HG02938 (cell line): ENCODE results near the gene P3H4.

ENCODE experiments used
- ATAC-seq: cut with Tn5 transposase; IDR thresholded peaks from one replicate; pipeline ENCODE4 v1.9.1; 2021; ENCODE audit warnings: mild to moderate bottlenecking, moderate library complexity; ENCODE audit not compliant: unreplicated experiment

P3H4 gene

DNA sequence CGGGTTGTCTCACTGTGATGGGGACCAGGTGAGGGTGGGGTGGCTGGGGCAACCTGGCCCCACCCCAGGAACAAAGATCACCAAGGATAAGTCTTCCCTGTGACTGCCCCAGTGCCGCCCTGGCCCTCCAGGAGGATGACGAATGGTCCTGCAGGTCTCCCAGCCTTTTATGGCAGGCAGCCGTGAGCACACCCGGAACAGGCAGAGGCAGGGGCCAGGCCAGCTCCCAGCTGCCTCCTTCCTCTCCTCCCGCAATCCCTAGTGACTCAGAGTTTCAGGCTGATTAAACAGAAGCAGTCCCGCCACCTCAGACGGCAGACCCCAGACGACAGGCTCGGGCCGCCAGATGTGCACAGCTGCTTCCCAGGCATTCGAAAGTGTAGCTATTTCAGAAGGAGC is 38.6 kb downstream of the P3H4 start:
- ATAC-seq = no peak

DNA sequence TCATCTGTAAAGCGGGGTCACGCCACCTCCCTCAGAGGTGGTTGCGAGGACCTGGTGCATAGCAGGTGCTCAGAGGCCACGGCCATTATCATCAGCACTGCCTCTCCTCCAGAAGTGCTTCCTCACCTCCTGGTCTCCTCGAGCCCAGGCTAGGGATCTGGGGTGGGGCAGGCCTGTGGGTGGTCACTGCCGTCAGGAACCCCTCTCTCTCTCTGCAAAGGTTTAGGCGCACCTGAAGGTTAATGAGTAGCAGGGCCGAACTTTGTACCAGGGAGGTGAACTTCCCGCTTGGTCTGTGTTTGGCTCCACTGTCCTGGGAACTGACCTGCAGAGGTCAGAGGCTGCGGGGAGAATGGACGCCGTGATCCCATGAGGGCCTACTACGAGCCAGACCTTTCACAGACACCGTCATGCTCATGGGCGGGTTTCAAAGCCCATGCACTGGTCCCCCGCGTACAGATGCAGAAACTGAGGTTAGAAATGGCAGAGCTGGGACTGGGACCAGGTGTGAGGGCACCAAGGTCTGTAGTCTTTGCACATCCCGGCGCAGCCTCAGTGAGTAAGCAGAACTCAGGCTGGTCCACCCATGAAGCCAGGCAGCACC is 39.1 kb downstream of the P3H4 start:
- no peak for ATAC-seq

DNA sequence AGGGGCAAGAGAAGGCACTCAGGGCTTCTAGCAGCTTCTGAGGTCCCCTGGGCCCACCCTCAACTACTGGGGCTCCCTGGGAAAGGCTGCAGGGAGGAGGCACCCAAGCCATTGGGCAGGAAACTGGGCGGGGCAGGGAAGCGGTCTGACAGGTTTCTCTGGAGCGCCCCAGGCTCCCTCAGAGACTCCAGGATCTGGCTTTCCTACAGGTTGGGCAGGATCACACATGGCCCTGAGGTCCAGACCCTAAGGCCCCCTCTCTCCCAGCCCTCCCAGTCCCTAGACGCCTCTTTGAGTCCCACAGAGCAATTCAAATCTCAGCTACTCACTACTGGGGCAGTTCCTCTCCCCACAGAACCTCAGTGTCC is 39.5 kb downstream of the P3H4 start:
- no peak for ATAC-seq

DNA sequence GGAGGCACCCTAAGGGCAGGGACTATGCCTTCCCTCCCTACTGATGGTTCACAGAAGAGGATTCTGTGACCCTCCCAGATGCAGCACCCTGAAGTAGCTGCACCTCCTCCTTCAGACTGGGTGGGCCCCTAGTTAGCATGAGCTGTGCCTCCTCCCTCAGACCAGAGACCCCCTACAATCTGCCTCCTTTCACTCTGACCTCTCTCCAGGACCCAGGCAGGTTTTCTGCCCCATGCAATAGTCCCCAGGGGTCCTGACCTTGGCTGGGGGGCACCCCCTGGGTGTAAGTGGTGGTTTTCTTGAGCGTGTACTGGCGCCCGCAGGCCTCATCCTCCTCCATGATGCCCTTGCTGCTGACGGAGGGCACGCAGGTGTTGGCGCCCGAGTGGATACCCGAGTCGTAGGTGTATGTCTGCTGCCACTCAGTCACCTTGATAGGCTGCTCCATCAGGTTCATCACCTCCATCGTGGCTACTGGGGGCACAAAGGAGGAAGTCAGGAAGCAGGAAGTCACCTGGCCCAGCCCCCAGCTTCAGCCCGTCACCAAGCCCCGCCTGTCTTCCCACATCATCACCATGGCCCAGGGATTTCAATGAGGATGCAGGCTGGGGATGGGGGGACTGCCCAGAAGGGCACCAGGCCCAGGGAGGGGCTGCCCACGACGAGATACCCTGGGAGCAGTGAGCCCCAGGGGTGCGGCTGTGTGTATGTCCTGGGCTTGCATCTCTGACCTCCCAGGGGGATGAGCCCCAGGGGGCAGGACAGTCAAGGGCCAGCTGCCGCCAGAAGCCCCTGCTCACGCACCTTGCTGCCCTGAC is 40.2 kb downstream of the P3H4 start:
- no peak for ATAC-seq

DNA sequence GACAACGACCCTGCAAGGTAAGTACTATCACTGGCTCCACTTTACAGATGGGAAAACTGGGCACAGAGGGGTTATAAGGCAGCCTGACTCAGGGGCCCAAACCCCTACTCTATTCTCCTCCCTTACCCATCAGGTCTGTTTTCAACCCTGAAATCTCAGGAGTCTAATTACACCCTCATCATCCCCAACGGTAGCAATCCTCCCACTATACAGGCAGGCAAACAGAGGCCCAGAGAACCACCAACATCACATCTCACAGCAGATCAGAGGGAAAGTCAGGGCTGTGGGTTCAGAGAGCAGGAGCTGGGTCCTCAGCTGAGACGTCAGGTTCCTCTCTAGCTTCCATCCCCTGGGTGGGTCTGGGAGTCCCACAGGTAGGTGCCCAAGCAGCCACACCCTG is 41.8 kb downstream of the P3H4 start:
- no peak for ATAC-seq

DNA sequence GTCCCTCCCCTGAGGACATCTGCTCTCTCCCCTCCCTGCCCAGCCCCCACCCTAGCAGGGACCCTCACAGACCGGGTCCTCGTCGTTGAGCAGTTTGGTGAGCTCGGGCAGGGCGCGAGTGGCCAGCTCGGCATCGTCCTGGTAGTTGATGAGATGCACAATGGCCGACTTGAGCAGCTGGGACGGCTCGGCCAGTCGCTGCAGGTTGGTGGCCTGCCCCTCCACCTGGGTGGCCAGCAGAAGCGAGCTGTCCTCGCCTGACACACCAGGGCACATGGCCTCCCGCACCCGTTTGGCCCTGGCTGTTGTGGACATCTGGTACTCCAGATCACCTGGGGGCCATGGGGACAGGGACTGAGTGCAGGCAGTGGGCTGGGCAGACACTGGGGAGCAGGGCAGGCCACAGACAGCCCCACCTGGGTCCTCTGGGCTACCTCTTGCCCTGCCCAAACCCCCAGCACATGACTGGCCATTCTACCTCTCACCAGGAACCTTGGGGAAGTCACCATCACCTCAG is 42.3 kb downstream of the P3H4 start:
- no peak for ATAC-seq

DNA sequence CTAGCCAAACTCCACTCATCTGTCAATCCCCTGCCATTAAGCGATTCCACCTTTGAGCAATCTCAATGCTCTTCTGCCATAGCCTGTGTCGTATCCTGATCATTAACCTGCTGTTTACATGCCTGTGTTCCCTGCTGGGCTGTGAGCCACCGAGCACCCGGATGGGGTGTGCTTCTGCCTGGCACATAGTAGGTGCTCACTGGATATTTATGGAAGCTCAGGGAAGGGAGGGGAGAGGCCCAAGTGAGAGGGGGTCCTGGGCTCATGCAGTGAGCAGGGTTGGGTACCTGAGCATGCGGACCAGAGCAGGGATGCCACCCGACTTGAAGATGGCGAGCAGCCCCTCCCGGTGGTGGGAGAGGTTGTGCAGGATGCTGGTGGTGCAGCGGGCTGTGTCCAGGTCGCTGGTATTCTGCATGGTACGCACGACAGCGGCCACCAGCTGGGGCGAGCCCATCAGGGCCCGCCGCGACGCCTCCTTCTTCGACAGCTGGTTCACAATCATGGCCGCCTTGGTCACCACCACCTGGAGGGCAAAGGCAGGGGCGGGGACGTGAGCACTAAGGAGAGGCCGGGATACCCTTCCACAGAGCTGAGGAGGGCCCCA is 43.0 kb downstream of the P3H4 start:
- no peak for ATAC-seq

DNA sequence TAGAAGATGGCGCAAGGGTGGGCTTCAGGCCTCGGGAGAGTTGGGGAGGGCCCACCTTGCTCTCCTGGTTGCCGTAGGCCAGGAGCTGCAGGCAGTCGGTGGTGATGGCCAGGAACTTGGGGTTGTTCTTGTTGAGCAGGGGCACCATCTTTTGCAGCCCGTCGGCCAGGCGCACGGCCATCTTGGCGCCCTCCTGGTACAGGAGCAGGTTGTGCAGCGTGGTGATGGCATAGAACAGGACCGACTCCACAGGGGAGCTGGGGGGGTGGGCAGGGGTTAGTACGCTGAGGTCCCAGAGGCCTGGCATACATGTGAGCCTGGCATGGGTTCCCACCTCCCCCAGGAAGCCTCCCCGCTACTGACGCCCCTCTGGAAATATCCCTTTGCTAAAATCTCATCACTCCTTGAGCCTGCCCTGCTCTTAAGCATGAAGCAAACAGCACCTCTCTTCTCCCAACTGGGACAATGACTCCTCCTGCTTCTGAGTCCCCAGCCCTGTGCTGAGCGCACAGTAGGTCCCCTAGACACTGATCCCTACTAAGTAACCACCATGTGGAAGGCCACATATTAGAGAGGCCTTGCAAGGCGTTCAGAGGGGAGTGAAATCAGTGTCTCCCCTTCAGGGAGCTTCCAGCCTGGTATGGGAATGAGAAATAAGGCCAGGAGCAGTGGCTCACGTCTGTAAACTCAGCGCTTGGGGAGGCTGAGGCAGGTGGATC is 44.3 kb downstream of the P3H4 start:
- ATAC-seq = no peak

DNA sequence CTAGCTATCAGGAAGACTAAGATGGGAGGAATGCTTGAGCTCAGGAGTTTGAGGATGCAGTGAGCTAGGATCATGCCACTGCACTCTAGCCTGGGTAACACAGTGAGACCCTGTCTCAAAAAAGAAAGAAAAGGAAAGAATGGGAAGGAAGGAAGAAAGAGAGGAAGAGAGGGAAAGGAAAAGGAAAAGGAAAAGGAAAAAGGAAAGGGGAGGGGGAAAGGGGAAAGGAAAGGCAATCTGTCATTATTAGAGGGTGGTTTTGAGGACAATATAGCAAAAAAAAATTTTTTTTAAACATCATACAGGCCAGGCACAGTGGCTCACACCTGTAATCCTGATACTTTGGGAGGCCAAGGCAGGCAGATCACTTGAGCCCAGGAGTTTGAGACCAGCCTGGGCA is 45.6 kb downstream of the P3H4 start:
- no peak for ATAC-seq

DNA sequence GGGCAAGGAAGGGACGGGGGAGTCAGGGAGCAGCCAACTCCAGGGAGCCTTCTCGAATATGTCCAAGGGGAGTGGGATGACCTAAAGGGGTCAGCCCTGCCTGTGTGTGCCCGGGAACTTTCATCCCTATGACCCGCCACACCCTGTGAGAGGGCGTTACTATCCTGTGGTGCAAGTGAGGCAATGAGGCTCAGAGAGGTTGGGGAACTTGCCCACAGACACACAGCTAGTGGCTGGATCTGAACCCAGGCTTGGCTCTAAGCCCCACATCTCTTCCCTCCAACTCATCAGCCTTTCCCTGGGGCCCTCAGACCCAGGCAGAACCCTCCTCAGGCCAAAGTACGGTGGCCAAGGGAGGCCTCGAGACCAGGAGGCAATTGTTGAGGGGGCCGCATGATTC is 48.4 kb downstream of the P3H4 start:
- ATAC-seq = no peak

DNA sequence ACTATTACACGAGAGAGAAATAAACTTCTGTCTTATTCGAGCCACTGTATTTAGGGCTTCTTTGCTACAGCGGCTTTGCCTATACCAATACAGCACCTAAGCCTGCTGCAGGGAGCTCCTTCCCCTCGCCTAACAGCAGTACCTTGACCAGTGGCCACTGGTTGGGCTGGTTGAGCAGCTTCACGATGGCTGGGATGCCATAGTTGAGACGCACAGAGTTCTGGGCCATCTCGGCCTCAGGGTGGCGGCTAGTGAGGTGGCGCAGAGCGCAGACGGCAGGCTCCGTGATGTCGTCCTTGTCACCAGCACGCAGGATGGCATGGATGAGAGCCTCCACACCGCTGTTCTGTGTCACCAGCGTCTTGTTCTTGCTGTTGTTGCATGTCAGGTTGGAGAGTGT is 48.9 kb downstream of the P3H4 start:
- no peak for ATAC-seq

DNA sequence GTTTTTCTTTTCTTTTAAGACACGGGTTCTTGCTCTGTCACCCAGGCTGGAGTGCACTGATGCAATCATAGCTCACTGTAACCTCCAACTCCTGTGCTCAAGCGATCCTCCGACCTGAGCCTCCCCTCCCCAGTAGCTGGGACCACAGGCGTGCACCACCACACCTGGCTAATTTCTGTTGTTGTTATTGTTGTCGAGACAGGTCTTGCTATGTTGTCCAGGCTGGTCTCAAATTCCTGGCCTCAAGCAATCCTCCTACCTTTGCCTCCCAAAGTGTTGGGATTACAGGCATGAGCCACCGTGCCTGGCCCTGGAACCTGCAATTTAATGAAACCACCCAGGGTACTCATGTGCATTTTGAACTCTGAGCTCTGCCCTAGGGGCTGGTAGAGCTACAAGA is 49.4 kb downstream of the P3H4 start:
- ATAC-seq = no peak

DNA sequence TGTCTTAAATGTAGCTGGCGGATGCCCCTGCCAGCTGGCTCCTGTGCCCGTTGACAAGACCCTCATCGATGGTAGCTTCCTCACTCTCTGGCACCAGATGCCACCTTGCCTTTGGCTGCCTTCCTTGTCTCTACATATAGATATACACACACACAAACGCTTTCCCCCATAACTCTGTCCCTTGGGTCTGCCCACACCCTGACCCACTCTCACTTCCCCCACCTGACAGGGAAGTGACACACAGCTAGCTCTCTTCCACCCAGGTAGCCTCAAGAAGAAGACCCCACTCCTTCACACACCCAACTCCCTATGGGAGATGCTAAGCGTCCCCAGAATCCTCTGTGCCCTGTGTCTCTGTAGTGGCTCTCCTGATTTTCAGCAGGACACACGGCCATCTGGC is 50.9 kb downstream of the P3H4 start:
- no peak for ATAC-seq

DNA sequence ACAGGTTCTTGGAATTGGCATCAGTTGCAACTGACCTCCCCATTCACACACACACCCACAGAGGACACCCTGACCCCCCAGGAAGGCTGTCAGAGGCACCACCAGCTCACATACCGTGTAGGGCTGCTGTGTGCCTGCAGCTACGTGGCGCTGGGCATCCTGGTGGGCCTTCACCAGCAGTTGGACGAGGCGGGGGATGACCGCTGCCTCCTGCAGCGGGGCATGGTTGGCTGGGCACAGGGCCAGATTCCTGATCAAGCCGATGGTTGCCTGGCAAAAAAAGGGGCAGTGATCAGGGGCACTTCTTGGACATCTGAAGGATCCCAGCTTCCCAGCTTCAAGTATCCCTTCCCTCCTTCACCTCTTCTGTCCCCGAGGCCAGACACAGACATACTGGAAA is 53.1 kb downstream of the P3H4 start:
- ATAC-seq = no peak

DNA sequence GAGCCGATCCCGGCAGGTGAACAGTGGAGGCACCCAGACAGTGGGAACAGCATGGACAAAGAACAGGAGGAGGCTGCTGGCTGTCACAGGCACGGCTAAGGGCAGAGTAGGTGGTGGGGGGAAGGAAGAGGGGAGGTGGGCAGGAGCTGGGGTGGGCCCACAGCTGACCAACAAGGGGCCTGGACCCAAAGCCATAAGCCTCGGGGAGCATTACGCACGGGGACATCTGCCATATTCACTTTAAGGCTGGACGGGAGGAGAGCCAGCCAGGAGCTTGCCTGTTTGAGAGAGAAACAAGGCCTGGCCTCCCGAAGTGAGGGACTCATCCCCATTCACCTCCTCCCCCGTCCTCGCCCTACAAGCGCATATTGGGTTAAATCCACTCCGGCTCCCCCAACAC is 57.7 kb downstream of the P3H4 start:
- no peak for ATAC-seq
